ENCODE measurements around the gene MRPS10.
"Not testable (repeated sequence)": the region's sequence is repeated elsewhere in the genome, so short reads cannot be mapped to it uniquely, and the experiment has no call there.

Gene MRPS10

DNA sequence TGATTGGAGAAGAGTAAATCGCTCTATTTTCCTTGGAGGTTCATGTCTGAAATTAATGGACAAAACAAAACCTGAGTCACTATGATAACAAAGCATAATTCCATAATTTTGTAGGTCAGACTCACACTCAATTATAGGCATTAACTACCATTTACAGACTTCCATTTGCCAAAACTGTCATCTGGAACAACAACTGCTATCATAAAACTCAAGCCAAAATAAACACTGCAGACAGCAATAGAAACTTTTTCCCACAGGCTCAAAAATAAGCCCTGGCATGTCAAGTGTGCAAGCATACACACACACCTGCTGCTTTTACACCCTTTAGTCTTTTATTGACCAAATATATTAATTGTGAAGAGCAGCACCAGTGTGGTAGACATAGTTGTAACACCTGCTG, 7.1 kb downstream of the MRPS10 start:
- H3K4me3 ChIP-seq (ENCODE audit: low read length): no peak overlapping the region
- TF ChIP-seq ZNF274 (IDR thresholded peaks at IDR 0.05; ENCODE audit: low read depth, low read length): no peak

DNA sequence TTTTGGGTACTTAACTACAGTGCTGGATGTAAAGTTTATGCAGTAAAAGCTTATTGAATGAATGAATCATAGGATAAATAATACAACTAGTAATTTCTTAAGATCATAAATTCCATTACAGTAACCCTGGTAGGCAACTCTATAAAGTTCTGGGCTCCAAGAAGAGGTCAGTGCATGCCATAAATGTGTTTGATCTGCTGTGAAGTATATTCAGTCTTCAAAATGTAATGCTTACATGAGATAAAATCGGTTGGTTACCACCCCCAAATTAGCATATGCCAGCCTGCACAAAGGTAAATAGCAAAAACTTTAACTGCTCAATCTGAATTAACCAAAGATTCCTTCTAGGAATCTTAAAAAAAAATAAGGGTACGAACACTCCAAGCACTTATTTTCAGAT, 10.1 kb downstream of the MRPS10 start:
- H3K4me3 ChIP-seq (ENCODE audit: low read length): not testable (repeated sequence)

DNA sequence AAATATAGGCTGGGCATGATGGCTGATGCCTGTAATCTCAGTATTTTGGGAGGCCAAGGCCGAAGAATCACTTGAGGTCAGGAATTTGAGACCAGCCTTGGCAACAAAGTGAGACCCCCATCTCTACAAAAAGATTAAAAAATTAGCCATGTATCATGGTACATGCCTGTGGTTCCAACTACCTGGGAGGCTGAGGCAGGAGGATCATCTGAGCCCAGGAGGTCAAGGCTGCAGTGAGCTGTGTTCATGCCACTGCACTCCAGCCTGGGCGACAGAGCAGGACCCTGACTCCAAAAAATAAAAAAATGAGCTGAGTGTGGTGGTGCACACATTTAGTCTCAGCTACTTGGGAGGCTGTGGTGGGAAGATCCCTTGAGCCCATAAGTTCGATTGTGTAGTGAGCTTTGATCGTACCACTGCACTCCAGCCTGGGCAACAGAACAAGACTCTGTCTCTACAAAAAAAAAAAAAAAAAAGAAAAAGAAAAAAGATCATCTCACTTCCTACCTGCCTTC, 12.8 kb downstream of the MRPS10 start:
- TF ChIP-seq ZNF274 (IDR thresholded peaks at IDR 0.05; ENCODE audit: low read depth, low read length): no peak
- no peak overlapping the region for H3K4me3 ChIP-seq (ENCODE audit: low read length)

DNA sequence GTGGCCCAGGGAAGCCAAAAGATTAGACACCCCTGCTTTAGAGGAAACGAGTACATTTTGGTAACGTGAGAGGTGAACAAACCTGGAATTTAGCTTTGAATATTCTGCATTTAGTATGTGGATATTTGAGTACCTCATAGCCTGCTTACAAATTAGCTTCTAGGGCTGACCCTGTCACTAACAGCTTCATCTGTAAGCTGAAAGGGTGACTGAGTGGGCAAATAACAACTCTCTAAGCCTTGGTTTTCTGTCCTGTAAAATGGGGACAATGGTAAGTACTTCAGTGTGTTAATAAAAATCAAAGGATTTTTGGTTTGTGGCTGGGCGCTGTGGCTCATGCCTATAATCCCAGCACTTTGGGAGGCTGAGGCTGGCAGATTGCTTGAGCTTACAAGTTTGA, 14.5 kb downstream of the MRPS10 start:
- H3K4me3 ChIP-seq (ENCODE audit: low read length): no peak overlapping the region
- no peak for TF ChIP-seq ZNF274 (IDR thresholded peaks at IDR 0.05; ENCODE audit: low read depth, low read length)

DNA sequence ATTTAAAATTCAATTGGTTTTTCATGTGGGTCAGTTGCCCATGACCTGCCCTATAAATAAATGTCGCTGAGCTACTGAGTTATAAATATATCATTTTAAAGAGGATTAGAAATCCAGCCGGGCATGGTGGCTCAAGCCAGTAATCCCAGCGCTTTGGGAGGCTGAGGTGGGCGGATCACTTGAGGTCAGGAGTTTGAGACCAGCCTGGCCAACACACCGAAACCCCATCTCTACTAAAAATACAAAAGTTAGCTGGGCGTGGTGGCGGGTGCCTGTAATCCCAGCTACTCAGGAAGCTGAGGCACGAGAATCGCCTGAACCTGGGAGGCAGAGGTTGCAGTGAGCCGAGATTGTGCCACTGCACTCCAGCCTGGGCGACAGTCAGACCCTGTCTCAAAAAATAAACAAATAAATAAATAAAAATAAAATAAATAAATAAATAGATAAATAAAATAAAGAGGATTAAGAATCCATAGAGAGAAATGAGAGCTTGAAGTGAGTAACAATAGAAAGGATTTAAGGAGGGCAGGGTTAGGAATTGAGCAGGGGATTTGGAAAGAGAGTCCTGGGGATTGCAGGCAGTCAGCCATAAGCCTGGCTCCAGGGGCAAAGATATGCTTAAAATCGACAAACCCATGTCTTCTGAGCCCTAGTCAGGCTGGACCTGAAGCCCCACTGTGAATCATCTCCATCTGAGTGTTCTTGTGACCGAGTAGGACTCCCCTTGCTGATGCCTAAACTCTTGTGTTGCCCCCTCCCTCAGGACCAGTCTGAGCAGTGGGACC, 15.3 kb downstream of the MRPS10 start:
- not testable (repeated sequence) for H3K4me3 ChIP-seq (ENCODE audit: low read length)

DNA sequence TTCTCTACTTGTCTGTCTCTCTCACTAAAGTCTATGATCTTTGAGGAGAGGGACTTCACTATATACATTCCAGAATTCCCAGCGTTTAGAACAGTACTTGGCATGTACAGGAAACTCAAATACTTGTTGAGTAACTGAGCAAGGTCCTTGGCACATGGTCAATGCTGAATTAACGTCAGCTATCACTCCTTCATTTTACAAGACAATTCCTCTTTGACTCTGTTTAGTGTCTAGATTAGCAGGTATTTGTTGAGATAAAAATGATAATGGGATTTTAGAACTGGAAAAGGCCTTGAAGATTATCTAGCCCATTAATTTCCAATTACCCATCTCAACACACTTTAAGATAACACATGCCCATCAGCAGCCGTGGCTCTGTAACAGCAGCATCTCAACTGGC, 16.3 kb downstream of the MRPS10 start:
- no peak overlapping the region for H3K4me3 ChIP-seq (ENCODE audit: low read length)
- no peak for TF ChIP-seq ZNF274 (IDR thresholded peaks at IDR 0.05; ENCODE audit: low read depth, low read length)

DNA sequence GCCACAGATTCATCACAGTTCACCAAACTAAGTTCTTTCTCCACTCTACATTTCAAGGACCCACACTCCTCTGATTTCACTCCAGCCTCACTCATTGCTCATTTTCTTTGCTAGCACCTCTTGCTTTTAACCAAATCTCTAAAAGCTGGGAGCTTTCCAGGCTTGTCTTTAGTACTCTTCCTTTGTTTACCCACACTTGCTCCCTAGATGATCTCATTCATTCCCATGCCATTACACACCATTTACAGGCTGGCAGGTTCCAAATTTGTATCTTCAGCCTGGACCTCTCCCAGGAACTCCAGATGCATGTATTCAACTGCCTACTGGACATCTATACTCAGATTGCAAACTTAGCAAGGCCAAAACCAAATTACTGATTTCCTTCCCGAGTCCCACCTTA, 17.6 kb downstream of the MRPS10 start:
- no peak for TF ChIP-seq ZNF274 (IDR thresholded peaks at IDR 0.05; ENCODE audit: low read depth, low read length)
- no peak overlapping the region for H3K4me3 ChIP-seq (ENCODE audit: low read length)

DNA sequence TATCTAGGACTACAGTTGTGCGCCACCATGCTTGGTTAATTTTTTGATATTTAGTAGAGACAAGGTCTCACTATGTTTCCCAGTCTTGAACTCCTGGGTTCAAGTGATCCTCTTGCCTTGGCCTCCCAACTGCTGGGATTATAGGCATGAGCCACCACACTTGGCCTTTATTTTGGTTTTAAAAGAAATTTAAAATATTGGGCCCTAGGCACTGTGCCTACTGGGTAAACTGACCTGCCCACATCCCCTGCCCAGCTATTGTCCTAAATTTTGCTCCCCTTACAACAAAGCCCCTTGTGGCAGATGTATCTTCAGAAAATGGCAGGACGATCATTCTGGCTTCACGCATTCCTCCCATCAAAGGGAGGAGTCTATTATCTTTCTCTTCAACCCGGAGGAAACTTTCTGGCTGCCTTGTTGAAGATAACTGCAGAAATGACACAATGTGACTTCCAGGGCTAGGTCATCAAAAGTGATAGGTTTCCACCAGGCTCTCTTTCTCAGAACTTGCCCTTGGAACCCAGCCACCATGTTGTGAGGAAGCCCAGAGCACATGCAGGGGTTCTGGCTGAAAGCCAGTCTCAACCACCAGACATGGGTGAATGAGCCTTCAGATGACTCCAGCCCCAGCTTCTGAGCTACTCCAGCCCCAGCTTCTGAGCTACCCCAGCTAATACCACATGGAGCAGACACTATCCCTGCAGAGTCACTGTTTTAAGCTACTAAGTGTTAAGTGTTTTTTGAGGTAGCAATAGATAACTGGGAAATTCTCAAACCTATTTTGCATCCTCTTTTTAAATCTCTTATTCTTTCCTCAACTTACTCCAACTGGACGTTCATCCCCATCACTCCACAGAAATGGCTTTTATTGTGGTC, 18.3 kb downstream of the MRPS10 start:
- H3K4me3 ChIP-seq (ENCODE audit: low read length): no peak overlapping the region
- no peak for TF ChIP-seq ZNF274 (IDR thresholded peaks at IDR 0.05; ENCODE audit: low read depth, low read length)

DNA sequence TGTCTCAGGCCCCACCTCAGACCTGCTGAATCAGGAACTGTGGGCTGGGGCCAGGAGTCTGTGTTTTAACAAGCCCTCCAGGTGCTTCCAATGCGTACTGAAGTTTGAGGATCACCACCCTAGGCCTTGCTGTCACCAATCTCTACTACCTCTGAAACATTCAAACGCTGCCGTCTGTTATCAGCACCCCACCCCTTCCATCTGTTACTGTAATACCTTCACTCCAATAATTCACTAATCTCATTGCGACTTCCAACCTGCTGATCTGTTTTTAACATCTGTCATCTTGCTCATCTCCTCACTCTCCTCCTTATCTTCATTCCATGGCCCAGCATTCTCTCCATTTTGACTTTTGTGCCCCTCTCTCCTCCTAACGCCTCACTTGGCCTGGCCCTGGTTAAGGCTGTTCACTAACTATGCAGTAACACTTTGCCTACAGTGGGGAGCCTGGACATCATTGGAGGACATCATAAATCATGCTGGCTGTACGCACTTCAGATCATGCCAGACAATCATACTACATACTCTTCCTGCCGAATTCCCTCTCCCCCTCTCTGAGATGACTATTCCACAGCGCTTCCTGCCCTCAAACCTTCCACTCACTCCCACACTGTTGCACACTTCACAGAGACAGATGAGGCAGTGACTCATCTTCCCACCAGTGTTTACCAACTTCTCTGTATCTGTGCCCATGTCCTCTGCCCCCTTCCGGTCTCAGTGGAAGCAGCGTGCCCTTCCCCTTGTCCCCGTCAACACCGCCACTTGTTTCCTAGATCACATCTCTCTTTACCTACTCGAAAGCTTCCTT, 19.9 kb downstream of the MRPS10 start:
- no peak for TF ChIP-seq ZNF274 (IDR thresholded peaks at IDR 0.05; ENCODE audit: low read depth, low read length)
- no peak overlapping the region for H3K4me3 ChIP-seq (ENCODE audit: low read length)

GRCh38 chr6:42195415-42195814, 22.2 kb downstream of the MRPS10 start:
- no peak overlapping the region for H3K4me3 ChIP-seq (ENCODE audit: low read length)
- TF ChIP-seq ZNF274 (IDR thresholded peaks at IDR 0.05; ENCODE audit: low read depth, low read length): no peak

GRCh38 chr6:42194056-42194455, 23.6 kb downstream of the MRPS10 start:
- no peak for TF ChIP-seq ZNF274 (IDR thresholded peaks at IDR 0.05; ENCODE audit: low read depth, low read length)
- no peak overlapping the region for H3K4me3 ChIP-seq (ENCODE audit: low read length)

- no peak for TF ChIP-seq ZNF274 (IDR thresholded peaks at IDR 0.05; ENCODE audit: low read depth, low read length)
Measured at GRCh38 chr6:42193491-42193894, 24.2 kb downstream of the MRPS10 start.

GRCh38 chr6:42192385-42192784, 25.3 kb downstream of the MRPS10 start:
- H3K4me3 ChIP-seq (ENCODE audit: low read length): not testable (repeated sequence)

More at GRCh38 chr6:42193491-42193894, 24.2 kb downstream of the MRPS10 start:
- H3K4me3 ChIP-seq (ENCODE audit: low read length): no peak overlapping the region

- no peak overlapping the region for H3K4me3 ChIP-seq (ENCODE audit: low read length)
- TF ChIP-seq ZNF274 (IDR thresholded peaks at IDR 0.05; ENCODE audit: low read depth, low read length): no peak
Measured at GRCh38 chr6:42190554-42191183, 27.0 kb downstream of the MRPS10 start.
